Panc1 (cell line): ENCODE data around the gene SMAD3. TPM values are rescaled to one million over a fixed set of nuclear protein-coding genes. Genes with fewer than 3 reads are reported as not detected.
A peak's percentile ranks its signal among the peaks of the same experiment; 100 is the strongest.

ENCODE experiments used
- ATAC-seq: fragments of 200-7000 bp; cut with Tn5 transposase; 2 replicates; pipeline ENCODE4 v1.9.1; 2020; ENCODE audit warnings: mild to moderate bottlenecking, moderate library complexity
- BruUV-seq: library from RNA; stranded (reverse); fragments of 400-500 nt; replicated peaks from 2 replicates; lab custom pipeline; 2021; lab: Mats Ljungman, UMichigan
- CTCF ChIA-PET: fragments of 300-600 bp; sonication (Branson Sonifier 250); formaldehyde crosslinking; loops from one replicate; lab custom pipeline; 2022; ENCODE audit warnings: antibody characterized with exemption; lab: Charles Lee
- POLR2A ChIA-PET: fragments of 300-600 bp; sonication (Branson Sonifier 250); formaldehyde crosslinking; loops from one replicate; lab custom pipeline; 2022; ENCODE audit warnings: antibody characterized with exemption; lab: Charles Lee
- DNase-seq: peaks from one replicate; pipeline ENCODE4 v3.0.0-alpha.2; 2010; ENCODE audit warnings: low read depth, low spot score
- H3K27ac ChIP-seq: 2 replicates; pipeline ENCODE4 v1.5.1; 2011; ENCODE audit warnings: mild to moderate bottlenecking, low read length, inconsistent platforms
- H3K27me3 ChIP-seq: fragments of 200-500 bp; sonication (Bioruptor generic); 2 replicates; pipeline ENCODE4 v1.6.0; 2014; ENCODE audit warnings: low read length, inconsistent platforms; ENCODE audit not compliant: control insufficient read depth, insufficient read depth
- H3K36me3 ChIP-seq: fragments of 200-500 bp; sonication (Bioruptor generic); 2 replicates; pipeline ENCODE4 v1.5.1; 2014; ENCODE audit warnings: inconsistent platforms, mild to moderate bottlenecking, low read length, moderate library complexity; ENCODE audit not compliant: control insufficient read depth, insufficient read depth
- H3K4me1 ChIP-seq: 2 replicates; pipeline ENCODE4 v1.5.1; 2011; ENCODE audit warnings: inconsistent platforms, mild to moderate bottlenecking, low read length, moderate library complexity; ENCODE audit not compliant: control insufficient read depth, insufficient read depth
- H3K4me3 ChIP-seq, 2 experiments: 2 replicates each; pipeline ENCODE4 v1.5.1; 2011 to 2012; ENCODE audit warnings: low read depth in 2 of 2, low read length in 2 of 2, mild to moderate bottlenecking in 2 of 2, inconsistent platforms in 1 of 2, moderate library complexity in 1 of 2
- H3K9me3 ChIP-seq: fragments of 200-500 bp; sonication (Bioruptor generic); 2 replicates; pipeline ENCODE4 v1.5.1; 2014; ENCODE audit warnings: low read depth, mild to moderate bottlenecking, inconsistent platforms, low read length, moderate library complexity; ENCODE audit not compliant: control insufficient read depth, insufficient read depth
- POLR2AphosphoS5 ChIP-seq: IDR thresholded peaks from 2 replicates; pipeline ENCODE4 v1.6.1; 2012; ENCODE audit warnings: mild to moderate bottlenecking, low read depth, low read length, moderate library complexity
- SIN3A ChIP-seq: IDR thresholded peaks from 2 replicates; pipeline ENCODE4 v1.6.1; 2012; ENCODE audit warnings: low read depth, mild to moderate bottlenecking, low read length, moderate library complexity, borderline replicate concordance; ENCODE audit not compliant: insufficient read depth
- TCF7L2 ChIP-seq: IDR thresholded peaks from 2 replicates; pipeline ENCODE4 v1.6.1; 2011; ENCODE audit warnings: mild to moderate bottlenecking, low read depth, low read length, inconsistent platforms
- in situ Hi-C: cut with HindIII; loops from 2 replicates; pipeline ENCODE4 v1.10.0; 2016; ENCODE audit warnings: low sequenced_read_pairs, low pct_unique_long_range_greater_than_20kb
- intact Hi-C: fragments of 100-400 bp; cut with micrococcal nuclease; formaldehyde crosslinking; loops from one replicate; pipeline ENCODE4 v1.10.0; 2022; ENCODE audit not compliant: unreplicated experiment
- total RNA-seq: library from RNA; stranded (reverse); gene quantifications from one replicate; pipeline ENCODE4 v1.2.1, GENCODE V29; 2021; ENCODE audit not compliant: unreplicated experiment
- TF ChIP-seq, protein P1 (sequence below): fragments of 450-650 bp; IDR thresholded peaks from 2 replicates; pipeline ENCODE4 v1.5.1; 2017; ENCODE audit warnings: mild to moderate bottlenecking
- TF ChIP-seq, protein P2 (sequence below), 2 experiments: IDR thresholded peaks; 2 replicates each; pipeline ENCODE4 v1.6.1; 2011 to 2012; ENCODE audit warnings: low read depth in 2 of 2, control low read depth in 1 of 2, low read length in 1 of 2, mild to moderate bottlenecking in 1 of 2, moderate library complexity in 1 of 2; ENCODE audit not compliant: insufficient read depth in 1 of 2

Gene SMAD3
- total RNA-seq, 1 experiment from 2014 or later, result 394 TPM

DNA sequence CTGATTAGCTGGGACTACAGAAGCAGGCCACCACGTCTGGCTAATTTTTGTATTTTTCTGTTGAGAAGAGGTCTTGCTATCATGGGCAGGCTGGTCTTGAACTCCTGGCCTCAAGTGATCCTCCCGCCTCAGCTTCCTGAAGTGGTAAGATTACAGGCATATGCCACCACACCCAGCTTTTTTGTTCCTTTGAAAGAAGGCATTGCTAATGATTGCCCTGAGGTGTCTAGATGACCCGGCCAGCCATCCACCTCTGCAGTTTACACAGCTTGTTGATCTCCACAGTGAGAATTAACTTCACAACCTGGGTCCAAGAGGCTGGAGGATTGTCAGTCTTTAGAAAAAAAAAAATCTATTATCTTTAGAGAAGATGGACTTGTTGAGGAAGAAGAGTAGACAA lies 58.7 kb downstream of the SMAD3 start:
- POLR2A ChIA-PET, result interaction anchor here (0.6 to 1.5 kb wide), 7 partner anchors 11 to 53 kb away, joined by 3 to 4 read pairs (median 3); no protein-coding TSS in a partner anchor
- no peak overlapping the region for H3K4me3 ChIP-seq
- CTCF ChIA-PET, result no interaction called here
- no peaks in the 10 kb centered on the region for H3K9me3 ChIP-seq
- in situ Hi-C loops, result no loop called here
- 0 out of 2 replicates have a peak, but pooled peaks have one; percentile 13 for TF ChIP-seq POLR2AphosphoS5
- no peak for TF ChIP-seq TCF7L2
- TF ChIP-seq SIN3A, result no peak
- peak overlapping the region; percentile 100 for H3K27ac ChIP-seq
- H3K4me1 ChIP-seq, result peaks cover 97% of the 10 kb centered on the region
- intact Hi-C loops, result loop anchor here (10.0 kb wide), 1 partner anchor 49 kb away; no protein-coding TSS in a partner anchor
- DNase-seq (no peak), ATAC-seq (no peak)
- no peaks in the 10 kb centered on the region for H3K36me3 ChIP-seq
- no peaks in the 10 kb centered on the region for H3K27me3 ChIP-seq
- BruUV-seq, result no TSS peak

DNA sequence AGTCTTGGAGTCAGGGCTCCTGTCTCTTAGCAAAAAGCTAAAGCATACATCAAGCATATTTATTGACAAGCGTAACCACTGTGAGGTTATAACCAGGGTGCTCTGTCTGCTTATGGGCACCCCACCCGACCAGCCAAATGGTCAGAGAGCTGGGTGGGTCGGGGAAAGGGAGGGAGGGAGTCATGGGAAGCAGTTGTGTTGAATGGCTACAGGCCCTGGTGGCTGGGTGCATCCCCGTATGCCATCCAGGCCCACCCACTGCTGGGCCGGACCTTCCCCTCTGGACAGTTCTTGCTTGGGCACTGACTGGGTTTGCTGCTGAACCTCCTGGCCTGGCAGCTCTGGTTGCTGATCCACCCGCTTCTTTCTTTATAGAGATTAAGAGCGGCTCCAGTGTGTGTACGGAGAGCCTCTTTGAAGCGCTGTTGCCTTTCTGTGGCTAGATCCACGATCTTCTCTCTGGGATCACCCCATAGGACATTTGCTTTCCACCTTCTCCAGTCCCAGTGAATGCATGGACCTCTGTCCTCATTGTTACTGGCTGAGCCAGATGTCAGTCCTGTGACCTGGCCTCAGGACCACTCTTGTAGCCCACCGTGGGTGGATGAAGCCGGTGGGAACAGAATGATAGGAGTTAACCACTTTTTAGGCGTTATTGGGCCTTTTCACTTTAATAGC lies 59.6 kb downstream of the SMAD3 start:
- in situ Hi-C loops (no loop called here), intact Hi-C loops (loop anchor here (10.0 kb wide), 1 partner anchor 50 kb away; no protein-coding TSS in a partner anchor)
- no peaks in the 10 kb centered on the region for H3K9me3 ChIP-seq
- ATAC-seq (peak; percentile 41), DNase-seq (no peak)
- no peaks in the 10 kb centered on the region for H3K27me3 ChIP-seq
- ChIA-PET POLR2A (interaction anchor here (0.5 to 1.6 kb wide), 8 partner anchors 10 to 49 kb away, joined by 3 to 13 read pairs (median 3); no protein-coding TSS in a partner anchor), CTCF (interaction anchor here (0.6 to 0.7 kb wide), 2 partner anchors 68 to 274 kb away, joined by 3 to 10 read pairs; no protein-coding TSS in a partner anchor)
- peaks cover 5% of the 10 kb centered on the region; the same call in 1 of the 2 replicates for H3K36me3 ChIP-seq
- peaks cover 97% of the 10 kb centered on the region for H3K4me1 ChIP-seq
- peak overlapping the region; percentile 100 for H3K27ac ChIP-seq
- peak overlapping the region in 1 of 2 experiments; percentile 2; a peak in 1 of 4 replicates for H3K4me3 ChIP-seq
- TF ChIP-seq, protein P1, sequence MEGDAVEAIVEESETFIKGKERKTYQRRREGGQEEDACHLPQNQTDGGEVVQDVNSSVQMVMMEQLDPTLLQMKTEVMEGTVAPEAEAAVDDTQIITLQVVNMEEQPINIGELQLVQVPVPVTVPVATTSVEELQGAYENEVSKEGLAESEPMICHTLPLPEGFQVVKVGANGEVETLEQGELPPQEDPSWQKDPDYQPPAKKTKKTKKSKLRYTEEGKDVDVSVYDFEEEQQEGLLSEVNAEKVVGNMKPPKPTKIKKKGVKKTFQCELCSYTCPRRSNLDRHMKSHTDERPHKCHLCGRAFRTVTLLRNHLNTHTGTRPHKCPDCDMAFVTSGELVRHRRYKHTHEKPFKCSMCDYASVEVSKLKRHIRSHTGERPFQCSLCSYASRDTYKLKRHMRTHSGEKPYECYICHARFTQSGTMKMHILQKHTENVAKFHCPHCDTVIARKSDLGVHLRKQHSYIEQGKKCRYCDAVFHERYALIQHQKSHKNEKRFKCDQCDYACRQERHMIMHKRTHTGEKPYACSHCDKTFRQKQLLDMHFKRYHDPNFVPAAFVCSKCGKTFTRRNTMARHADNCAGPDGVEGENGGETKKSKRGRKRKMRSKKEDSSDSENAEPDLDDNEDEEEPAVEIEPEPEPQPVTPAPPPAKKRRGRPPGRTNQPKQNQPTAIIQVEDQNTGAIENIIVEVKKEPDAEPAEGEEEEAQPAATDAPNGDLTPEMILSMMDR, result no peak
- TF ChIP-seq, protein P2, sequence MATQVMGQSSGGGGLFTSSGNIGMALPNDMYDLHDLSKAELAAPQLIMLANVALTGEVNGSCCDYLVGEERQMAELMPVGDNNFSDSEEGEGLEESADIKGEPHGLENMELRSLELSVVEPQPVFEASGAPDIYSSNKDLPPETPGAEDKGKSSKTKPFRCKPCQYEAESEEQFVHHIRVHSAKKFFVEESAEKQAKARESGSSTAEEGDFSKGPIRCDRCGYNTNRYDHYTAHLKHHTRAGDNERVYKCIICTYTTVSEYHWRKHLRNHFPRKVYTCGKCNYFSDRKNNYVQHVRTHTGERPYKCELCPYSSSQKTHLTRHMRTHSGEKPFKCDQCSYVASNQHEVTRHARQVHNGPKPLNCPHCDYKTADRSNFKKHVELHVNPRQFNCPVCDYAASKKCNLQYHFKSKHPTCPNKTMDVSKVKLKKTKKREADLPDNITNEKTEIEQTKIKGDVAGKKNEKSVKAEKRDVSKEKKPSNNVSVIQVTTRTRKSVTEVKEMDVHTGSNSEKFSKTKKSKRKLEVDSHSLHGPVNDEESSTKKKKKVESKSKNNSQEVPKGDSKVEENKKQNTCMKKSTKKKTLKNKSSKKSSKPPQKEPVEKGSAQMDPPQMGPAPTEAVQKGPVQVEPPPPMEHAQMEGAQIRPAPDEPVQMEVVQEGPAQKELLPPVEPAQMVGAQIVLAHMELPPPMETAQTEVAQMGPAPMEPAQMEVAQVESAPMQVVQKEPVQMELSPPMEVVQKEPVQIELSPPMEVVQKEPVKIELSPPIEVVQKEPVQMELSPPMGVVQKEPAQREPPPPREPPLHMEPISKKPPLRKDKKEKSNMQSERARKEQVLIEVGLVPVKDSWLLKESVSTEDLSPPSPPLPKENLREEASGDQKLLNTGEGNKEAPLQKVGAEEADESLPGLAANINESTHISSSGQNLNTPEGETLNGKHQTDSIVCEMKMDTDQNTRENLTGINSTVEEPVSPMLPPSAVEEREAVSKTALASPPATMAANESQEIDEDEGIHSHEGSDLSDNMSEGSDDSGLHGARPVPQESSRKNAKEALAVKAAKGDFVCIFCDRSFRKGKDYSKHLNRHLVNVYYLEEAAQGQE (IDR thresholded peaks at IDR 0.05; ENCODE audit: insufficient read depth in 1 of 2, low read depth in 2 of 2, low read length in 1 of 2), result no peak; a peak in 1 of 4 replicates
- BruUV-seq, result no TSS peak
